A549 (cell line): Measurements from ENCODE around the gene SGO2. TPM values are rescaled to one million over a fixed set of nuclear protein-coding genes. Genes with fewer than 3 reads are reported as not detected.
"Not testable (repeated sequence)": the region's sequence is repeated elsewhere in the genome, so short reads cannot be mapped to it uniquely, and the experiment has no call there.

Experiments used
- ATAC-seq, 2 experiments: fragments of 200-7000 bp in 1 of 2; fragments of >200 bp in 1 of 2; cut with Nextera tagmentation in 1 of 2; cut with Tn5 transposase in 1 of 2; 3 replicates each; pipeline versions ENCODE4 v1.8.0 to v1.9.1; 2018 to 2020; ENCODE audit warnings: mild to moderate bottlenecking in 1 of 2, moderate library complexity in 1 of 2
- CTCF ChIA-PET: fragments of 300-600 bp; sonication (Branson Sonifier 250); formaldehyde crosslinking; extraction: SDS; loops from one replicate; lab custom pipeline; 2021; ENCODE audit warnings: antibody characterized with exemption, inconsistent platforms; lab: Yijun Ruan, JAX
- POLR2A ChIA-PET: fragments of 350-600 bp; formaldehyde crosslinking; extraction: SDS; loops from one replicate; lab custom pipeline; 2021; ENCODE audit warnings: antibody characterized with exemption, inconsistent platforms; lab: Yijun Ruan, JAX
- DNase-seq, 2 experiments: peaks; one replicate each; pipeline versions ENCODE4 v3.0.0 to v3.0.0-alpha.2; 2011 to 2016; ENCODE audit warnings: low read depth in 1 of 2, low spot score in 1 of 2
- FAIRE-seq: peaks from 2 replicates; lab custom pipeline; 2011; peaks lifted over from hg19 to GRCh38; lab: Jason Lieb, UNC
- H3K27ac ChIP-seq, 2 experiments: fragments of >200 bp; sonication (Bioruptor Twin); formaldehyde crosslinking; 3 replicates each; pipeline ENCODE4 v1.5.1; 2016 to 2017
- H3K4me1 ChIP-seq: fragments of >200 bp; sonication (Bioruptor Twin); formaldehyde crosslinking; 3 replicates; pipeline ENCODE4 v1.6.1; 2016
- H3K4me2 ChIP-seq: fragments of >200 bp; sonication (Bioruptor Twin); formaldehyde crosslinking; 3 replicates; pipeline ENCODE4 v1.6.1; 2016
- H3K4me3 ChIP-seq: fragments of >200 bp; sonication (Bioruptor Twin); formaldehyde crosslinking; 3 replicates; pipeline ENCODE4 v1.5.1; 2016
- H3K9me3 ChIP-seq: fragments of >200 bp; sonication (Bioruptor Twin); formaldehyde crosslinking; 3 replicates; pipeline ENCODE4 v1.6.1; 2016
- CTCF ChIP-seq: fragments of >200 bp; sonication (Bioruptor Twin); formaldehyde crosslinking; IDR thresholded peaks from 3 replicates; pipeline ENCODE4 v1.5.1; 2016
- EP300 ChIP-seq, 2 experiments: fragments of >200 bp; sonication (Bioruptor Twin); formaldehyde crosslinking; IDR thresholded peaks; 2 replicates in 1 of 2; 3 replicates in 1 of 2; pipeline ENCODE4 v1.6.1; 2016 to 2017
- ESRRA ChIP-seq: fragments of 150-350 bp; IDR thresholded peaks from 2 replicates; pipeline ENCODE4 v1.6.1; 2014; ENCODE audit warnings: mild to moderate bottlenecking, low read length, borderline replicate concordance
- FOSL2 ChIP-seq, 2 experiments: fragments of 450-650 bp in 1 of 2; fragments of >200 bp in 1 of 2; sonication (Bioruptor Twin) in 1 of 2; formaldehyde crosslinking; IDR thresholded peaks; 2 replicates each; pipeline versions ENCODE4 v1.5.0 to v1.6.1; 2016 to 2020; ENCODE audit warnings: mild to moderate bottlenecking in 1 of 2, moderate library complexity in 1 of 2
- GATA3 ChIP-seq: IDR thresholded peaks from 2 replicates; pipeline ENCODE4 v1.6.1; 2012; ENCODE audit warnings: borderline replicate concordance
- HOXA7 ChIP-seq: fragments of 250-450 bp; sonication (Bioruptor Pico); IDR thresholded peaks from 2 replicates; pipeline ENCODE4 v1.5.0; 2020; ENCODE audit warnings: mild to moderate bottlenecking, moderate library complexity
- HOXB5 ChIP-seq: fragments of 250-450 bp; sonication (Bioruptor Pico); IDR thresholded peaks from 2 replicates; pipeline ENCODE4 v1.5.0; 2020; ENCODE audit warnings: mild to moderate bottlenecking, moderate library complexity
- JUNB ChIP-seq: fragments of >200 bp; sonication (Bioruptor Twin); formaldehyde crosslinking; IDR thresholded peaks from 2 replicates; pipeline ENCODE4 v1.6.1; 2016
- MAX ChIP-seq: IDR thresholded peaks from 2 replicates; pipeline ENCODE4 v1.6.1; 2012
- NR3C1 ChIP-seq: fragments of >200 bp; sonication (Bioruptor Twin); formaldehyde crosslinking; IDR thresholded peaks from 3 replicates; pipeline ENCODE4 v1.6.1; 2017
- RARB ChIP-seq: fragments of 250-450 bp; sonication (Bioruptor Pico); IDR thresholded peaks from 2 replicates; pipeline ENCODE4 v1.8.0; 2021; ENCODE audit warnings: mild to moderate bottlenecking, moderate library complexity
- RNF2 ChIP-seq: fragments of 200-600 bp; sonication (generic); IDR thresholded peaks from 2 replicates; pipeline ENCODE4 v1.6.1; 2016; ENCODE audit warnings: low read depth, mild to moderate bottlenecking, antibody characterized with exemption, moderate library complexity, borderline replicate concordance
- SMC3 ChIP-seq: fragments of >200 bp; sonication (Bioruptor Twin); formaldehyde crosslinking; IDR thresholded peaks from 3 replicates; pipeline ENCODE4 v1.6.1; 2018; ENCODE audit warnings: inconsistent platforms
- ZNF302 ChIP-seq: fragments of 250-450 bp; sonication (Bioruptor Pico); IDR thresholded peaks from 2 replicates; pipeline ENCODE4 v1.9.0; 2021; ENCODE audit warnings: inconsistent platforms, mild to moderate bottlenecking, moderate library complexity
- WGBS: methylation state at CpG from one replicate; pipeline ENCODE4 v1.1.6; 2017; ENCODE audit errors: missing lambda C conversion rate; 5-methylcytosine and 5-hydroxymethylcytosine counted together
- polyA plus RNA-seq, 4 experiments: library from polyadenylated mRNA; depleted of rRNA in 3 of 4; stranded (reverse); fragments of >200 nt; fragmentation: RNase III in 1 of 4; extraction: RNeasy Plus Mini Kit Qiagen cat#74134 plus additional on column Dnase treatment in 1 of 4; gene quantifications; 2 replicates in 3 of 4; 3 replicates in 1 of 4; pipeline ENCODE4 v1.2.3, GENCODE V29; 2011 to 2017
- TF ChIP-seq, protein P1 (sequence below): fragments of 200-600 bp; sonication (generic); IDR thresholded peaks from 2 replicates; pipeline ENCODE4 v1.6.1; 2016; ENCODE audit warnings: antibody characterized with exemption, mild to moderate bottlenecking, moderate library complexity

SGO2 gene
- polyA plus RNA-seq, 2 of the 4 experiments (the other 2 are of a cell fraction) = 14.4 to 26.2 TPM

DNA sequence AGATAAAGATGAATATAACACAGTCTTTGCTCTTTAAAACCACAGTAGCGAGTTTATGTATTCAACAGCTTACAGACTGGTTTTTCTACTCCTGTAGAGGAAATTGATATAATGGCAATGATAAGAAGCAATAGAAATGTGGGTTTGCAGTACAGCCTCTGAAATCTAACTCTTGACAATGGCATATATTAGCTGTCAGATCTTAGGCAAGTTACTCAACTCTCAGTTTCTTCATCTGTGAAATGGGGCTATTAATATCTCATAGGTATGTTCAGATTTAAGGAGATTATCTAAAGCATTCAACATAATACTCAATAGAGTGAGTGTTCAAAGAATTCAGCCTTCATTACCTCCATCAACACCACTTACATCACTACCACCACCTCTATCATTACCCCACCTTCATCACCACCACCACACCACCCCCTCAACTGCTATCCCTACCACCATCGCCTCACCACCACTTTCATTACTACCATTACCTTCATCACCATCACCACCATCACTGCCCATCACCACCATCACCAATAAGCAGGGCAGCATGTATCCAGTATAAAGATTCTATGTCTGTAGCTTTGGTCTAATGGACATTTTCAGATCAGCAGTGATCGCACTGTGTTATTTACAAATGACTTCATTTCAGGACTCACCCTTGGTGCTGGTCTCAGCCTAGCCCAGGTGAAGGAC, 82.5 kb downstream of the SGO2 start:
- FAIRE-seq = no peak
- Histone ChIP-seq H3K4me2 (peak overlapping the region; percentile 67), H3K27ac (peak overlapping the region; percentile 74 to 83), H3K9me3 (no peaks in the 10 kb centered on the region; the same call in 2 of the 3 replicates), H3K4me1 (peaks cover 41% of the 10 kb centered on the region), H3K4me3 (no peak overlapping the region)
- WGBS = 64% methylated on average over 3 of the region's 3 CpGs
- CTCF ChIA-PET = interaction anchor here (0.7 kb wide), 1 partner anchor 95 kb away, joined by 3 read pairs; no protein-coding TSS in a partner anchor
- POLR2A ChIA-PET = no interaction called here
- TF ChIP-seq, protein P1, sequence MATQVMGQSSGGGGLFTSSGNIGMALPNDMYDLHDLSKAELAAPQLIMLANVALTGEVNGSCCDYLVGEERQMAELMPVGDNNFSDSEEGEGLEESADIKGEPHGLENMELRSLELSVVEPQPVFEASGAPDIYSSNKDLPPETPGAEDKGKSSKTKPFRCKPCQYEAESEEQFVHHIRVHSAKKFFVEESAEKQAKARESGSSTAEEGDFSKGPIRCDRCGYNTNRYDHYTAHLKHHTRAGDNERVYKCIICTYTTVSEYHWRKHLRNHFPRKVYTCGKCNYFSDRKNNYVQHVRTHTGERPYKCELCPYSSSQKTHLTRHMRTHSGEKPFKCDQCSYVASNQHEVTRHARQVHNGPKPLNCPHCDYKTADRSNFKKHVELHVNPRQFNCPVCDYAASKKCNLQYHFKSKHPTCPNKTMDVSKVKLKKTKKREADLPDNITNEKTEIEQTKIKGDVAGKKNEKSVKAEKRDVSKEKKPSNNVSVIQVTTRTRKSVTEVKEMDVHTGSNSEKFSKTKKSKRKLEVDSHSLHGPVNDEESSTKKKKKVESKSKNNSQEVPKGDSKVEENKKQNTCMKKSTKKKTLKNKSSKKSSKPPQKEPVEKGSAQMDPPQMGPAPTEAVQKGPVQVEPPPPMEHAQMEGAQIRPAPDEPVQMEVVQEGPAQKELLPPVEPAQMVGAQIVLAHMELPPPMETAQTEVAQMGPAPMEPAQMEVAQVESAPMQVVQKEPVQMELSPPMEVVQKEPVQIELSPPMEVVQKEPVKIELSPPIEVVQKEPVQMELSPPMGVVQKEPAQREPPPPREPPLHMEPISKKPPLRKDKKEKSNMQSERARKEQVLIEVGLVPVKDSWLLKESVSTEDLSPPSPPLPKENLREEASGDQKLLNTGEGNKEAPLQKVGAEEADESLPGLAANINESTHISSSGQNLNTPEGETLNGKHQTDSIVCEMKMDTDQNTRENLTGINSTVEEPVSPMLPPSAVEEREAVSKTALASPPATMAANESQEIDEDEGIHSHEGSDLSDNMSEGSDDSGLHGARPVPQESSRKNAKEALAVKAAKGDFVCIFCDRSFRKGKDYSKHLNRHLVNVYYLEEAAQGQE = no peak
- TF ChIP-seq CTCF (no peak), NR3C1 (no peak), ZNF302 (CRISPR knock-in tag) (no peak), HOXA7 (CRISPR knock-in tag) (no peak), RNF2 (no peak), HOXB5 (no peak), SMC3 (no peak)
- DNase-seq = no peak
- peak in 1 of 2 experiments; percentile 64; a peak in 4 of 6 replicates for ATAC-seq

DNA sequence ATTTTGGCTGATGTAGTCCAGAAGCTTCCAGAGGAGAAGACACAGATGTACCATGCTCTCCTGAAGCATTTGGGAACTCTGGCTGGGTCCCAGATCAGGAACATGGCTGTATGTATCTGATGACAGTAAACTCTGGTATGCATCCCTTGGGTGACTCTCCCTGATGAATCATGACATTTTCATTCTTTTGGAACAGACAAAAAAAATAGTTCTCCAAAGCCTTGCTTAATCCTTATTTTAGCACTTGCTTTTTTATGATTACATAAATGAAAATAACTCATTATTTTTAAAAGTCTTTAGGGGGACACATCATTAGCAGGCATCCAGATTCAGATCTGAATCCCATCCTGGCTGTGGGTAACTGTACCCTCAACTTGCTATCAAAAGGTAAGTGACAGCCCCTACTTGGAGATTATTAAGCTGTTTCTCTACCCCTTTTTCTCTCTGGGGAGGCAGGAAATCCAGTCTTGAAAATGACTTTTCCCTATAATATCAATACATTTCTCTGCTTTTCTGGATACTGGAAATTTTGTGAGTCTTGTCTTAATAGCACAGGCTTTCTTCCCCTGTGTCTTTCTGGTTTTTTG, 83.1 kb downstream of the SGO2 start:
- ChIA-PET CTCF (interaction anchor here (0.7 kb wide), 1 partner anchor 94 kb away, joined by 3 read pairs; no protein-coding TSS in a partner anchor), POLR2A (no interaction called here)
- peaks cover 41% of the 10 kb centered on the region for H3K4me1 ChIP-seq
- ATAC-seq (peak; percentile 96), DNase-seq (peak; percentile 48 to 71), FAIRE-seq (no peak)
- H3K27ac ChIP-seq = peak overlapping the region; percentile 74 to 83
- no peak overlapping the region for H3K4me3 ChIP-seq
- H3K4me2 ChIP-seq = peak overlapping the region; percentile 67
- H3K9me3 ChIP-seq = no peaks in the 10 kb centered on the region; the same call in 2 of the 3 replicates
- no peak for TF ChIP-seq ESRRA
- peak; percentile 66 for TF ChIP-seq MAX
- TF ChIP-seq EP300 (IDR thresholded peaks at IDR 0.05) = 0 out of 5 replicates have a peak, but pooled peaks of 1 of the 2 experiments have one; percentile 10
- peak; percentile 33; the same call in 1 of the 2 replicates for TF ChIP-seq GATA3
- TF ChIP-seq RARB = no peak
- peak; percentile 73 for TF ChIP-seq JUNB
- TF ChIP-seq FOSL2 (IDR thresholded peaks at IDR 0.05) = peak; percentile 86
- TF ChIP-seq FOSL2 (CRISPR knock-in tag; IDR thresholded peaks at IDR 0.05) = peak; percentile 87

DNA sequence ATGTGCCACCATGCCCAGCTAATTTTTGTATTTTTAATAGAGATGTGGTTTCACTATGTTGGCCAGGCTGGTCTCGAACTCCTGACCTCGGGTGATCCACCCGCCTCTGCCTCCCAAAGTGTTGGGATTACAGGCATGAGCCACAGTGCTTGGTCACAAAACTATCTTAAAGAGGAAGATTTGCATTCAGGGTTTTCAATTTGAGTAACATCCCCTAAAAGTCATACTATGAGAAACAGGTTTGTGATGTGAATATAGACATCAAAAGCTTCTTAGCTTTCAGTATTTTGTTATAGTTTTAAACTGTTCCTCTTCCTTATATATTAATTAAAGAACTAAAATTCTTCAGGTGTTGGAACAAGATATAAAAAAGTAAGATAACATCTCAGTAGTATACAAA, 84.2 kb downstream of the SGO2 start:
- WGBS = 83% methylated on average over 3 of the region's 3 CpGs
- POLR2A ChIA-PET, H3K4me3 ChIP-seq, FAIRE-seq, ATAC-seq, DNase-seq, CTCF ChIA-PET, H3K9me3 ChIP-seq, H3K4me2 ChIP-seq: not testable (repeated sequence)
- H3K4me1 ChIP-seq = peaks cover 42% of the 10 kb centered on the region
- H3K27ac ChIP-seq = peak overlapping the region; percentile 74 to 83; a peak in 4 of 6 replicates
